Gastrocnemius medialis (tissue), 4 donors: Measurements from ENCODE around the gene BBS12. TPM values are rescaled to one million over a fixed set of nuclear protein-coding genes. Genes with fewer than 3 reads are reported as not detected.

Experiments
- ATAC-seq, 2 donors: fragments of 150-250 bp; one replicate each; pipeline ENCODE4 v1.9.1; 2016
- DNase-seq, 2 donors: peaks; one replicate each; pipeline ENCODE4 v3.0.0-alpha.2; 2019
- H3K27ac ChIP-seq, 4 donors: fragments of 200-600 bp; sonication (generic); 1 replicate in 1 of 4; 2 replicates in 3 of 4; pipeline ENCODE4 v1.5.1; 2016 to 2018; ENCODE audit warnings: mild to moderate bottlenecking in 2 of 4, moderate library complexity in 1 of 4
- H3K27me3 ChIP-seq, 3 donors: fragments of 200-600 bp; sonication (generic) in 2 of 3; 1 replicate in 1 of 3; 2 replicates in 2 of 3; pipeline versions ENCODE4 v1.5.1 to v1.6.0; 2016 to 2019; ENCODE audit warnings: mild to moderate bottlenecking in 1 of 3, moderate library complexity in 1 of 3
- H3K36me3 ChIP-seq, 2 donors: fragments of 200-600 bp; sonication (generic) in 1 of 2; one replicate each; pipeline ENCODE4 v1.5.1; 2017 to 2018
- H3K4me1 ChIP-seq, 2 donors: fragments of 200-600 bp; sonication (generic) in 1 of 2; one replicate each; pipeline ENCODE4 v1.5.1; 2016 to 2017; ENCODE audit warnings: mild to moderate bottlenecking in 2 of 2
- H3K4me3 ChIP-seq, 4 donors: fragments of 200-600 bp; sonication (generic) in 3 of 4; 1 replicate in 1 of 4; 2 replicates in 3 of 4; pipeline ENCODE4 v1.5.1; 2016 to 2019; ENCODE audit warnings: mild to moderate bottlenecking in 2 of 4
- H3K9me3 ChIP-seq, 3 donors: fragments of 200-600 bp; sonication (generic) in 2 of 3; 1 replicate in 1 of 3; 2 replicates in 2 of 3; pipeline ENCODE4 v1.5.1; 2016 to 2019
- CTCF ChIP-seq, 5 experiments: fragments of 450-650 bp in 3 of 5; fragments of 200-600 bp in 2 of 5; sonication (generic) in 2 of 5; IDR thresholded peaks in 4 of 5; conservative IDR thresholded peaks in 1 of 5; 1 replicate in 4 of 5; 2 replicates in 1 of 5; pipeline ENCODE4 v1.5.1; 2016 to 2019; ENCODE audit warnings: antibody characterized with exemption in 5 of 5, mild to moderate bottlenecking in 3 of 5, moderate library complexity in 3 of 5
- POLR2A ChIP-seq, 2 donors: fragments of 450-650 bp; IDR thresholded peaks; one replicate each; pipeline ENCODE4 v1.6.1; 2017; ENCODE audit warnings: antibody characterized with exemption in 2 of 2, mild to moderate bottlenecking in 2 of 2, moderate library complexity in 2 of 2
- in situ Hi-C, 4 donors: fragments of 200-750 bp; cut with MboI; loops; one replicate each; pipeline versions ENCODE4 v1.15.0 to v1.8.0; 2017; ENCODE audit warnings: low sequenced_read_pairs in 4 of 4
- intact Hi-C: fragments of 100-400 bp; cut with DNase I; formaldehyde crosslinking; loops from one replicate; pipeline ENCODE4 v1.15.1; 2023; ENCODE audit warnings: low total_unique reads
- total RNA-seq, 4 donors: library from RNA; depleted of rRNA; stranded (reverse); fragments of >200 nt; gene quantifications; one replicate each; pipeline versions ENCODE4 v1.1.0 to v1.2.3, GENCODE V29; 2016

The BBS12 gene
- total RNA-seq, 4 donors from 2014 or later, result 0.61 to 1.9 (median 1.3) TPM

- no peak for TF ChIP-seq CTCF (IDR thresholded peaks at IDR 0.05 in 4 of 5, conservative IDR thresholded peaks at IDR 0.05 in 1 of 5)
- no peak for TF ChIP-seq POLR2A (IDR thresholded peaks at IDR 0.05)
- no peak overlapping the region for H3K27ac ChIP-seq
- in situ Hi-C loops (no loop called here), intact Hi-C loops (no loop called here)
- ATAC-seq (no peak), DNase-seq (no peak)
- no peaks in the 10 kb centered on the region for H3K27me3 ChIP-seq
- no peaks in the 10 kb centered on the region for H3K36me3 ChIP-seq
- H3K4me1 ChIP-seq, result peaks cover 7 to 13% of the 10 kb centered on the region in 2 donors
- no peaks in the 10 kb centered on the region for H3K9me3 ChIP-seq
- no peak overlapping the region for H3K4me3 ChIP-seq
Measured at GRCh38 chr4:122728856-122729255, 3.6 kb upstream of the BBS12 start.

GRCh38 chr4:122731676-122732075 is 828 bp upstream of the BBS12 start:
- TF ChIP-seq CTCF (IDR thresholded peaks at IDR 0.05 in 4 of 5, conservative IDR thresholded peaks at IDR 0.05 in 1 of 5) (no peak), POLR2A (IDR thresholded peaks at IDR 0.05) (no peak)
- peaks cover 7 to 13% of the 10 kb centered on the region in 2 donors for H3K4me1 ChIP-seq
- H3K27me3 ChIP-seq, result no peaks in the 10 kb centered on the region
- in situ Hi-C loops, result no loop called here
- intact Hi-C loops, result loop anchor here (1.0 kb wide), 1 partner anchor 192 kb away; a partner anchor contains a TSS
- H3K4me3 ChIP-seq, result peak overlapping the region; percentile 44 to 86 (median 74)
- no peaks in the 10 kb centered on the region for H3K9me3 ChIP-seq
- DNase-seq, result no peak
- peak overlapping the region; percentile 73 to 78 (median 75) for H3K27ac ChIP-seq
- ATAC-seq, result no peak
- no peaks in the 10 kb centered on the region for H3K36me3 ChIP-seq

GRCh38 chr4:122733787-122734120 is 1.2 kb downstream of the BBS12 start:
- Histone ChIP-seq H3K4me3 (peak overlapping the region in 3 of 4 donors; percentile 76 to 96 (median 86)), H3K4me1 (peaks cover 7 to 13% of the 10 kb centered on the region in 2 donors), H3K36me3 (no peaks in the 10 kb centered on the region), H3K27me3 (no peaks in the 10 kb centered on the region), H3K27ac (peak overlapping the region in 1 of 4 donors; percentile 78), H3K9me3 (no peaks in the 10 kb centered on the region)
- ATAC-seq (no peak), DNase-seq (no peak)
- no peak for TF ChIP-seq POLR2A (IDR thresholded peaks at IDR 0.05)
- no peak for TF ChIP-seq CTCF (IDR thresholded peaks at IDR 0.05 in 4 of 5, conservative IDR thresholded peaks at IDR 0.05 in 1 of 5)
- intact Hi-C loops, result no loop called here
- in situ Hi-C loops, result no loop called here

GRCh38 chr4:122739174-122739573 is 6.7 kb downstream of the BBS12 start:
- ATAC-seq (no peak), DNase-seq (no peak)
- in situ Hi-C loops, result no loop called here
- no peaks in the 10 kb centered on the region for H3K9me3 ChIP-seq
- H3K4me3 ChIP-seq, result no peak overlapping the region
- H3K27me3 ChIP-seq, result no peaks in the 10 kb centered on the region
- H3K27ac ChIP-seq, result no peak overlapping the region
- intact Hi-C loops, result no loop called here
- TF ChIP-seq POLR2A (IDR thresholded peaks at IDR 0.05) (no peak), CTCF (IDR thresholded peaks at IDR 0.05 in 4 of 5, conservative IDR thresholded peaks at IDR 0.05 in 1 of 5) (no peak)
- no peaks in the 10 kb centered on the region for H3K4me1 ChIP-seq
- H3K36me3 ChIP-seq, result no peaks in the 10 kb centered on the region
